Hematopoietic multipotent progenitor cell treated with erythropoietin and hydrocortisone succinate and interleukin-3 and kit ligand, for 17 days (in vitro differentiated cells): ENCODE results near the gene BTRC.
A peak's percentile ranks its signal among the peaks of the same experiment; 100 is the strongest.
"Not testable (repeated sequence)": the region's sequence is repeated elsewhere in the genome, so short reads cannot be mapped to it uniquely, and the experiment has no call there.

Experiments used
- DNase-seq: peaks from one replicate; pipeline ENCODE4 v3.0.0-alpha.2; 2015; ENCODE audit warnings: low spot score

Gene BTRC

DNA sequence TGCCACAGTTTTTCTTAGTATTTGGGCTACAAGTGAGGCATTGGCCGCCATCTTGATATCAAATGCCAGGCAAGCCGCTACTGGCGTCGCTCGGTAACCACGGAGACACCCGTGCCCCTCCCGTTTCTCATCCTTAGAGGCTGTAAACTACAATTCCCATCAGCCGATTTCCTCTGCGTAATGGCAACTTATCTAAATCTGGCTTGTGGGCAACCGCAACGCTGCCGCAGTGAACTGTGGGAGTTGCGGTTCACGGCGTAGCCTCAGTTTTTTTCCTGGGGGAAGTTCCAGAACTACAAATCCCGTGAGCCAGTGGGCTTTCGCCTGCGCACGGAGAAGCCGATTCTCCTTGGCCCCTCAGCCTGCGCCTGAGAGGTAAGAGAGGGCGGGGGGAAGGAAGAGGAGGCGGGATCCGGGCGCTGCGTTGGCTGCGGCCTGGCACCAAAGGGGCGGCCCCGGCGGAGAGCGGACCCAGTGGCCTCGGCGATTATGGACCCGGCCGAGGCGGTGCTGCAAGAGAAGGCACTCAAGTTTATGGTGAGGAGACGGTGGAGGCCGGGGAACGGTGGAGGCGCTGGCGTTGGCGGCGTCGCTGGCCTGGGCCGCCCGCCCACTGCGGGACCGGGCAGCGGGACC is at the start of gene BTRC:
Gene BTRC, plus strand, starts transcription at position 474 of the 636 bp plus-strand sequence. Its CDS starts 16 bp downstream, at position 490.
- DNase-seq, result peak; percentile 99

DNA sequence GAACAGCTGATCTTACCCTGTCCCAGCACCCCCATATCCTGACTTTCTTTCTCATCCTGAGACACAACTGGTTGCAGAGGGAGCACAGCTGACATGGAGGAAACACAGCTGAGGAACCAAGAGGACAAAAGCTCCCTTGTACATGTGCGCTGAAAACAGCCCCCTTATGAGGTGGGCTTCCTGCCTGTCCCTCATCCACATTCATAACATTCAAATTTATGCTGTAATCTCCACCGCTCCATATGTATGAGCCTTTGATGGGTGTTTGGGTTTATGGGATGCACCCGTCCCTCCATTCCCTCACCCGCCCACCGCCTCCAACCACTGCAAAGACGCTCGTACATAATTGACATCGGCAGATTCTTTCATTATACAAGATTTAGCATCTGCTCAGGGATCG is 49.6 kb upstream of the BTRC start:
- no peak for DNase-seq

DNA sequence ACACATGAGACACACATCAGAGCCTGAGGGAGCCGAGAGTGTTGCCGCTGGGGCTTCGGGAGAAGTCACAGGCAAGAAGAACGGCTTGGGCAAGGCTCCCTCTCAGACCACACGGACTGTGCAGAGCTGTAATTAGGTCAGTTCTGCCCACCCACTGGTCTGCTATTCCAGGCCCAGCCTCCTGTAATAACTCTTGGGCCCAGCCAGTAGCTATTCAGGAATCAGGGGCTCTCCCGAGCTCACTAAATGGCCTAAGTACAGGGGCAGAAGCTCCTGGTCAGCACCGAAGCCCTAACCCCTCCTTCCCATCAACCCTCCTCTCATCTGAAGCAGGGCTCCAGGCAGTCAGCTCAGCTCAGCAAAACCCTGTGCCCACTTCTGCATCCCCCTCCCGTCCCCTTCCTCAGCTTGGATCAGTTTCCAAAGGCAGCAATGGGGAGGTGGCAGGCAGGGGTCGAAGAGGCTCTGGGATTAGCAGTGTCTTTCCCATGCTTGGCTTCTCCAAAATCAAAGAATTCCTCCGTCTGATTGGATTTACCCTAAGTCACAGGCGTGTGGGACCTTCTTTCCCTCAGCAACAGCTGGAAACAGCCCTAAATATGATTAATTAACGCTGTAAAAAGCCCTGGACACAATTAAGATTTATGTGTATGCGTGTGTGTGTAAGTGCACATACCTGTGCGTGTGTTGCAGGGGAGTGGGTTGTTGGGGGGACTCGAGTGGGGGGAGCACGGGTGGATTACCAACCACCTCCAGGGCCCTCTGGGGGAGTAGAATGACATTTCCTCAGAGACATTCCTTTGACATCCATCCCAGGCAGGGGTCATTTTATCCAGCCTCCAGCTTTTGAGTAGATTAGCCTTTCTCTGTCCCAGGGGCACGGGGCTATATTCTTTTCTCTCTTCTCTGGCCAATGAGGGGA is 48.4 kb upstream of the BTRC start:
- DNase-seq, result no peak

DNA sequence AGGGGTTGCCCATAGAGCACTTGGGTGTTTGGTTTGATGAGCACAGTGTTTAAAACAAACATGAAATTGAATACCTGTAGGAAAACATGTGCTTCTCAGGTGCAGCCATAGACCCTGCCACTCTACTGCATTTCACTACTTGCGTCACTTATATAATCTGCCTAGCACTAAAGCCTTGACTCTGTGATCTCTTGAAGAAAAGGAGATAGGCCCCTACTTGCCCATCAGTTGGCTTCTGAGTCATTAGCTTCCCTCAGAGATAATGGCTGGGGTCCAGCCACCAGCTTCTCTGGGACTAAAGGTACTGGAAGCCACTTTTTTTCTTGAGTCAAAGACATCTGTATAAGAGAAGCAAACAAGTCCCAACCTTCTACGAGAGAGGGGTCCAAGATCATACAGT is 45.9 kb upstream of the BTRC start:
- no peak for DNase-seq

DNA sequence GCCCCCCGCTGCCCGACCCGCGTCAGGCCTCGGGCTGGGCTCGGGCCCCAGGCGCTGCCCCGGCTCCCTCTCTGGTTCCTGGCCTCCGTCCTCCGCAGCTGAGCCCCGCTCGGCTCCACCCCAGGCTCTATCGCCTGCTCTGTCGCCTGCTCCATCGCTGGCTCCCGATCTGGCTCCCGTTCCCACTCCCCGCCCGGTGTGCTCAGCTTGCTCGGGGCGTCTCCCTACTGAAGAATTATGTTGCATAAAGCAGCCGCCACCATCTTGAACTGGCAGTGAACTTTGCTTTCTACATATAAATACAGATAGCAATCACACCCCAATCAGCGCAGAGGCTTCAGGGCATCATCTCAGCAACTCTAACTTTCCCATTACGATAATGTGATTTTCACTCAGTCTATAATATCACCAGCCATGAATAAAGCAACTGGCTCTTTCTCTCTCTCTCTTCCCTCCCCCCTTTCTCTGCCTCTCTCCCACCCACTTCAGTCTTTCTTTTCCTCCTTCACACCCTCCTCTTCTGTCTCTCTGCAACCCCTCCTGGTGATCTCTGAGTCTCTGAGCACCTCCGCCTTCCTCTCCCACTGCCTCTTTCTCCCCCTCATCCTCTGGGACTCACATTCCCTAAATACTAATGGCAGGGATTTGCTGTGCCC is 43.3 kb upstream of the BTRC start:
- DNase-seq, result no peak

DNA sequence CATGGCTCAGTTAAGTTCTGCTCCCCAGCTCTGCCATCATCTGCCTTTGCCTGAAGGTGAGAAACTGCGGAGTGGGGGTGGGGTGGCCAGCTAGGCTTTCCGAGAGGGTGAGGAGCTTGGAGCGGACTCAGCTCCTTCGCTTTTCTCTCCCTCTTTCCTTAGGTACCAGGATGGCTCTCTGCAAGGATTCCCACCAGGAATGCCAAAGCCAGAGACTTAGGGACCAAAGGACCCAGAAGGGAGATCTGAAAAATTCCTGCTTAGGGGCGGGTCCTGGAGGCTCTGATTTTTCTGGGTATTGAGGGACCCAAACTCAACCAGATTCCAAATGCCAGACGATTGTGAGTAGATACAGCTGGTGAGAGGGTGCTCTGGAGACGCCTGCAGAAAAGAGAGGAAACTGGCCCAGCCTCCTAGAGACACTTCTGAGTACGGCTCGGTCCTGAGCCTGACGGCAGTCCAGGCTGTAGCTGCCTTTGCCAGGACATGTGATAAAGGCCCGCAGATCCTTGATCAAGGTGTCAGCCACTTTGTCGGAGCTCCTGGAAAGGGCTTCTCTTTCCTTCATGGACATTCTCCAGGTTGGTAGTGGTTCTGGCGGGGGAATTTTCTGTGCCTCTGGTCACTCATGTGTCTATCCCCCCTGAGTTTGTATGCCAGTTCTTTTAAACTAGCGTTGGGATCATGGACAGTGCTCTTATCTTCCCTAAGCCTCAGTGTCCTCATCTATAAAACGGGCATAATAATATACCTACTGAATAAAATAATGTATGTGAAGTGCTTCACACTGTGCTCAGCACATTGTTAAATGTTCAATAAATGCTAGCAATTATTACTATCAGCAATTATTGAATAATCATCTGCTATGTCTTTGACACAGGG is 42.5 kb upstream of the BTRC start:
- DNase-seq, result no peak

DNA sequence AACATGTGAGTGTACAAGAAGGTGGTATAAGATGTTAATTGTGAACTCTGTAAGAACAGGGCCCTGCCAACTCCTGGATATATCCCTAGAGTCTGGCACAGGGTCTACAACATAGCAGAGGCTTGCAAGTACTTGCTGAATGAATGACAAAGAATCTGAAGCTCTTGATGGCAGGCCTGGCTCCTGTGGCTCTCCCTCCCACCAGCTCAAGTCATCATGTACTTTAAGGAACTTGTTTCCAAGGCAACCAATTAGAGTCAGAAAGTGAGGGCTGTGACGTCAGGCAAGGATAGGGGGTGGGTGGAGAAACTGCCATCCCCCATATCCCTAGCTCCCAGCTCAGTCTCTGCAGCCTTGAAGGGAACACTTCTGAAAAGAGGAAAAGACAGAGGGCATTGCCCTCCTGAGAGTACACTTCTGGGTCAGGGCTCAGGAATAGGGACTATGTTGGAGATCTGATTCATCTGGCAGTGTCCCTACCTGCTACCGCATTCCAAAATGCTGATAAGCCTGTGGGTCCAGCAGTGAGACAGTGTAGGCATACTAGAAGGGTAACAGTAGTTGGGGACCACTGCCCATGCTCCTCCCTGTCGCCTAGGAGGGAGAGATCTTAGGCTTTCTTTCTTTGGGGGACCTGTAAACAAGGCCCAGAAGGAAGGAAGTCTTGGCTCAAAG is 34.6 kb upstream of the BTRC start:
- DNase-seq, result no peak

DNA sequence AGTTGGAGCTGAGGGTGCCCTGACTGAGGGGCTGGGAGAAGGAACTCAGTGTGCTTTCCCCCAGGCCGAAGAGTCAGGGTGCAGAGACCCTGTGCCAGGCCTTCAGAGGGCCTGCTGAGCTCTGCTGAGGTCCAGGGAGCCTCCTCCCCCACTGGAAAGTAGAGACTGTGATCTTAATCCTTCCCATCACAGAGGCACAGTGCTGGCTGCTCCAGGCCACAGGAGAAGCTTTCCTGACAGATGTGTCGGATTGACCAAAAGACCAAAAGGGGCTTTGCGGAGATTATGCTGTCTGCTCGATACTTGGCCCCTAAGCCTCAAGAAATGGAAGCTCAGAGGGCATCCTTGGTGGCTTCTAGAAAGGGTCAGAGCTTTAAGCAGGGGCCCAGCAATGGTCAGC is 32.9 kb upstream of the BTRC start:
- DNase-seq, result no peak

DNA sequence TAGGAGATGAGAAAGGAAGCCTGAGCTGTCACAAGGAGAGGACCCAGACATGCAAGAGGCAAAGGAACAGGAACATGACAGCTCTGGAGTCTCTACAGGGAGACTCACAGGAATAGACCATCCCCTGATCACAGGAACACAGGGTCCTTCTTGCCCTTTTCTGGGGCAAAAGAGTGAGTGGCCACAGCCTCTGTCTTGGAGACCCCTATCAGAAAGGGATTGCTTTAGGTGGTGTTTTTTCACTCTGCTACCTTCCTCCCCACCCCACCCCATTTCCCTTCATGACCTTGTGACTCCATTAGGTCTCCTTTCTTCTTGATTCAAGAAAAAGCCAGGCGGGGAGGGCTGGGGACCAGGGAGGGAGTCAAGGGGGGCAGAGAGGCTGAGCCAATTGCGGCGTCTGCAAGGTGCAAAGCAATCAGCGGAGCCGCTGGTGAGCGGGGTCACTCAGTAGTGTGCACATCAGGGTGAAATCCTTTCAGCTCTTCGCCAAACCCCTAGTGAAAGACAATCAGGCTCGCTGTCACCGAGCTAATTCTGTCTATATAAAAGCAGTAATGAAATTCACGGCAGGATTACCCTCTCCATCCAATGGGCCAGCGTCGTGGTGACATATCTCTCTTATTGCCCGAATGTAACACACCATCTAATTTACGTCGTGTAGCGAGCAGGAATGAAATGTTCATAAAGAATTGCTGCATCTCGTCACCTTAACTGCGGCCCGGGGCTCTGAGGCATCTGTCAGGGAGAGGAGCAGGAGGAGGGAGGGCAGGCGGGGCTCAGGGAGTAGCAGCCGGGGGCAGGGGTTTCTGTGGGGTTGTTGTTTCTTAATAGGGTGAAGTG is 31.5 kb upstream of the BTRC start:
- DNase-seq, result no peak

DNA sequence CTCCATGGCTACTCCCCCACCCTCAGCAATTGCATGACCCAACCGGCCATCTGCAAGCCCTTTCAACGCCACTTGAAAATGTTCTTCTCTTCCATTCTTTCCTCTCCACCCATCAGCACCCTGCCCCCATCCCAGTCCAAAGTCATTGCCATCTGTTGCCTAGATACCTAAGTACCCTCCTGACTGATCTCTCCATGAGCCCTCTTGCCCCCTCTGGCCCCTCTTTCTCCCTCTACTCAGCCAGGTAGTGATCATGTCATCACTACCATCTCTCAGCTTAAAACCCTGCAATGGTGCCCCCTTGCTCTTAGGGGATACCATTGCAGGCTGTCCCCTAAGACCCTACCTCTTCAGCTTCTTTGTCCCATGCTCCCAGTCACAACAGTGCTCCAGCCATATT is 30.5 kb upstream of the BTRC start:
- DNase-seq, result no peak

DNA sequence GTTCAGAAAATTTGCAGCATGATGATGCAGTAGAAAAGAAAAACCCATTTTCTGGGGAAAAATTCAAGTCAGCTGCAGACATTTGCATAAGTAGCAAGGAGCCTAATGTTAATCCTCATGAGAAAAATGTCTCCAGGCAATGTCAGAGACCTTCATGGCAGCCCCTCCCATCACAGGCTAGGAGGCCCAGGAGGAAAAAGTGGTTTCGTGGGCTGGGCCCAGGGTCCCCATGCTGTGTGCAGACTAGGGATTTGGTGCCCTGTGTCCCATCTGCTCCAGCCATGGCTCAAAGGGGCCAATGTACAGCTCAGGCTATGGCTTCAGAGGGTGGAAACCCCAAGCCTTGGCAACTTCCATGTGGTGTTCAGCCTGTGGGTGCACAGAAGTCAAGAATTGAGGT is 26.5 kb upstream of the BTRC start:
- DNase-seq, result not testable (repeated sequence)

DNA sequence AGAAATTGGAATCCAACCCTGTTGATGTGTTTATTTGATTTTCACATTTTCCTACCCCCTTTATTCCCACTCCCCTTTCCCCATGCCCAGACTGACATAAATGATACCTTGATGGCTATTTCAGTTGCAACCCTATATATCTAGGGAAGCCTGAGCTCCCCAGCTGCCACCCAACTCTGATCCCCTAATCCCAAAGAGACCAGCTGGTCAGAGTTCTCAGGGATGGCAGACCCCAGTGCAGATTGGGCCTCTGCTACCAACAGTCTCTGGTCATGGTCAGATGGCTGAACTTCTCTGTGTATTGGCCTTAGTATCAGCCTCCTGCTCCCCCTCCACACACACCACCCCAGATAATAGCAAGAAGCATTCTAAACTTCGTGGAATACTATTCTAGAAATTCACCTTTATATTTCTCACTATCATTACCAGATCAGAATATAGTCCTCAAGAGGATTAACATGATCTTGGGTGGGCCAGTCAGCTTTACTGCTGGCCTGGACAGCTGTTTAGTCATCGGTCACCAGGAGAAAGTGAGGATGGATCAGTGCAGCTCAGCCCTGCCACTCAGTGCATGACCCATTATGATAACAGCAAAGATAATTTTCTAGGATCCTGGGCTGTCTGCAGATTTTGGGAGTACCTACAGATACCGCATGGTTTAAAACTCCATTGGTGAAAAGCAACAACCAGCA is 24.5 kb upstream of the BTRC start:
- DNase-seq, result no peak

DNA sequence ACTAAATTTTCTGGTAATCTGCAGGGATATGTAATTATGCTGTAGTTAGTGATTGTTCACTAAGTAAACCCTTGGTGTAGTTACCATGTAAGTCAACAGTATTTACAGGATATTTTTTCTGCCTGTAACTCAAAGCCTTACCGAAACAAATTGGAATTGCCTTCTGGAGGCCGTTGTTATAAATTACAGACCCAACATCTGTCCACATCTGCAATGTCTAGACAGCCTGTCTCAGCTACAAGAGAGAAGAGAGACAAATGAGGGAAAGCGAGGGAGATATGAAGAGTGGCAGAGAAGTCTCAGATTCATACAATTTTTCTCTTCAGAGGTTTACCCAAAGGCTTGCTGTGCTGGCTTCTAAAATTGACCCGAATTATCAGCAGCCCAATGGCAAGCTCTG is 23.7 kb upstream of the BTRC start:
- DNase-seq, result no peak

DNA sequence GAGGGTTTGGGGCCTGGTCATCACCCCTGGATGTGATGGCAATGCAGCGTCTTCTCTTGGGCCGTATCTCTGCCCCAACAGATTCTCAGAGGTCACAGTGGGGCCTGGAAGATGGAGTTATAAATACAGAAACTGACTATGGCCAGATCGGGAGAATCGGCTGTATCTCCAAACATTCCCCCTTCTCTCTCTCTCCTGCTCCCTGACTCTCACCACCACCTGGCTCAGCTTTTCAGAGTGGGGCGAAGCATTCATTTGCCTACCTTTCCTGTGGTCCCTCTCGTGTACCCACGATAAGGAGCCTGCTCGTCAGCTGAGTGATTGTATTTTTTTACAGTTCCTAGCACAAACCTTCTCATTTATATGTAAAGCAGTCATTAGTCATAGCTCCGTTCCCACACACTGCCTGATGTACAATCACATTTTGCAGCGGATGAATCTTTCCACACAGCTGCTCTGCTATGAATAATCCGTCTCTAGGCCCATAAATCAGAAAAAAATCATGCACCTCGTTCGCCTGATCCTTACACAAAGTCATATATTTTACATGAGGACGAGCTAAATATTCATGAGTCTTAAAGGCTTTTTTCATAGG is 23.2 kb upstream of the BTRC start:
- DNase-seq, result no peak

DNA sequence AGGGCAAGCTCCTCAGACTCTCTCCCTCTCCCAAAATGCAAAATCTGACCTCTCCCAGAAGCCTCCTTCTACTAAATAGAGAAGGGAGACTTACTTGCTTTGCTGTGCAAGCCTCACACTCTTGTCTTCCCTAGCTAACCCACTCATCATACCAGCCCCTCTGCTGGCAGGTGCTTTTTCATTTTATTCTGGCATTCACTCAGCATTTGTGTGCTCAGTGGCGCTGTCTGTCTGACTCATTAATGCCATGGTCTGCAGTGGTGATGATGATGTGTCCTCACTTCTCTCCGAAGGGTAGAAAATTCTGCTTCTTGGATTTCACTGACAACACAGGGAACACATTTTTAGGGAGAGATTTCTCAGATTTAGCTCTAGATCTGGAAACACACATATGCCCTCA is 22.0 kb upstream of the BTRC start:
- DNase-seq, result no peak

DNA sequence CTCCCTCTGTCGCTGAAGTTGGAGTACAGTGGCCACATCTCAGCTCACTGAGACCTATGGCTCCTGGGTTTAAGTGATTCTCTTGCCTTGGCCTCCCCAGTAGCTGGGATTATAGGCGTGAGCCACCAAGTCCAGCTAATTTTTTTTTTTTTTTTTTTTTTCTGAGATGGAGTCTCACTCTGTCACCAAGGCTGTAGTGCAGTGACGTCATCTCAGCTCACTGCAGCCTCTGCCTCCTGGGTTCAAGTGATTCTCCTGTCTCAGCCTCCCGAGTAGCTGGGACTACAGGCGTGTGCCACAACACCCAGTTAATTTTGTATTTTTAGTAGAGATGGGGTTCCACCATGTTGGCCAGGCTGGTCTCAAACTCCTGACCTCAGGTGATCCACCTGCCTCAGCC is 19.7 kb upstream of the BTRC start:
- not testable (repeated sequence) for DNase-seq

DNA sequence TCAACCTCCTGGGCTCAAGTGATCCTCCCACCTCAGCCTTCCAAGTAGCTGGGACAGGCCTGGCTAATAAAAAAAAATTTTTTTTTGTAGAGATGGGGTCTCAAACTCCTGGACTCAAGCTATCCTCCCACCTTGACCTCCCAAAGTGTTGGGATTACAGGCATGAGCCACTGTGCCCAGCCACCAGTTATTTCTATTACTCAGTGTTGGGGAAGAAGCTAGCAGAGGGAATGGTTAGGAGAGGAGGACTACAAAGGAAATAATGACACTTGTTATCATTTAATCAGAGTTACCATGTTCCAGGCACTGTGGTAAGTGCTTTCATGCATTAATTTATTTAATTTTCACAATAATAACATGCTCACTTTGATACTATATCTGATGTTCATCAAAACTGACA is 17.6 kb upstream of the BTRC start:
- DNase-seq, result no peak

DNA sequence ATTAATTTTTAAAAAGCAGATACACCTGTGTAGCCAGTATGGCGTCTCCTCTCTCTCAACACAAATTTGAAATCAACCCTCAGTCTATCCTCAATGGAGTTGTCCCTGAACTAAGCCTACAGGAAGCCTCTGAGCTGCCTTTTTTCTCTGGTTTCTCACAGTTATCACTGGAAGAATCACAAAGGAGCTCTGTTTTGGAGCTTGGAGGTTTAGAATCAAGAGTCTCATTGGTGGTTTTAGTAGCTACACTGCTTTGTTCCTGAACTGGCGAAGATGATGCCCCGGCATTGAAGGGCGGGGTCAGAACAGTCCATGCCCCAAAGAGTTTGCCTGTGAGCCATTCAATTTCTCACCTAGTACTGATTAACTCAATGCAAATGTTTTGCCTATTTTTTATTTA is 16.1 kb upstream of the BTRC start:
- DNase-seq, result no peak

DNA sequence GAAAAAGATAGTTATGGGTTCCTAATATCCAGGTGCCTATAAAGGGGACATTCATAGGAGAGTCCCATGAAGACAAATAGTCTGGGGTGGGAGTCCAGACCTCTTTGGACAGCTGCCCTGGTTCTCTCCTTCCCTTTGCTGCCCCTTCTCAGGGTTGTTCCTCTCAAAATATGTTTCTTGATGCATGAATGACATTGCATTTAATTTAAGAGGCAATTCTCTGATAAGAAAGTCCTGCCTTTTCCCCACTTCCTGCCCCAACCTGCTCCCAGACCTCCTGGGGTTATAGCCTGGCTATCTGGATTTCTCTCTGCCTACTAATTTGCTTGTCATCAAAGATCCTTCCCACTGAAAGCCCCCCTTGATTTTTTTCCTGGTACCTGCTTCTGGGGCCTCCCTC is 12.5 kb upstream of the BTRC start:
- no peak for DNase-seq

DNA sequence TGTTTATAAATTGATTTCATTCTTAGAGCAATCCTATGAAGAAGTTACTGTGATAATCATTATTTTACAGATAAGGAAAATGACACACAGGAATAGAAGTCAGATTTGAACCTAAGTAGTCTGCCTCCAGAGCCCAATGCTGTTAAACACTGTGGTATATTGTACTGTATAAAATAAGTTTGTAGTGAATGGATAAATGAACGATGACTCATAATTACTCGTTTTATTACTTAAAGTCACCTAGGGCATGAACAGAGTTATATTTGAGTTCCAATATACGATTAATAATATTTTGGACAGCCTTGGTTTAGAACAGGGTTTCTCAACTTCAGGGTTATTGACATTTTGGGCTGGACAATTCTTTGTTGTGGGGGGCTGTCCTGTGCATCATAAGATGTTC is 7.8 kb upstream of the BTRC start:
- no peak for DNase-seq
